Left renal pelvis (tissue), 4 donors: Measurements from ENCODE around the gene UCHL3. TPM values are rescaled to one million over a fixed set of nuclear protein-coding genes. Genes with fewer than 3 reads are reported as not detected.

Source experiments
- polyA plus RNA-seq, 4 donors: library from polyadenylated mRNA; unstranded; fragments of 120-200 nt; gene quantifications; one replicate each; pipeline ENCODE4 v1.2.1, GENCODE V29; 2013; ENCODE audit not compliant: insufficient read length in 4 of 4

UCHL3 gene
- polyA plus RNA-seq, 4 donors, result 22.9 to 44.0 (median 33.3) TPM

Other genes with a start within 250 kb of the UCHL3 start
- gene TBC1D4, start 67.6 kb upstream of the UCHL3 start, polyA plus RNA-seq, result 10 to 100 TPM; 16.2 to 62.7 (median 56.0) TPM
- gene COMMD6, start 11.9 kb upstream of the UCHL3 start, polyA plus RNA-seq, result 100 to 1,000 TPM; 218 to 263 (median 245) TPM
- 10 to 100 TPM; 41.8 to 86.9 (median 78.9) TPM for gene LMO7, start 86.5 kb downstream of the UCHL3 start, polyA plus RNA-seq